ENCODE results near the gene PARD3.
"Not testable (repeated sequence)": the region's sequence is repeated elsewhere in the genome, so short reads cannot be mapped to it uniquely, and the experiment has no call there.

PARD3 gene

GRCh38 chr10:34303022-34303421 is 512.1 kb downstream of the PARD3 start:
- DNase-seq (ENCODE audit: low read depth in 2 of 2), result no peak

- no peak for DNase-seq (ENCODE audit: low read depth in 2 of 2)
Observed at GRCh38 chr10:34299105-34299611, 515.9 kb downstream of the PARD3 start.

- no peak for DNase-seq (ENCODE audit: low read depth in 2 of 2)
Observed at GRCh38 chr10:34298346-34298818, 516.7 kb downstream of the PARD3 start.

GRCh38 chr10:34297541-34298345 is 517.4 kb downstream of the PARD3 start:
- no peak for DNase-seq (ENCODE audit: low read depth in 2 of 2)

GRCh38 chr10:34295142-34295548 is 520.0 kb downstream of the PARD3 start:
- DNase-seq (ENCODE audit: low read depth in 2 of 2), result no peak

GRCh38 chr10:34294137-34294536 is 521.0 kb downstream of the PARD3 start:
- no peak for DNase-seq (ENCODE audit: low read depth in 2 of 2)

GRCh38 chr10:34292675-34293074 is 522.4 kb downstream of the PARD3 start:
- DNase-seq (ENCODE audit: low read depth in 2 of 2), result no peak

GRCh38 chr10:34292194-34292565 is 522.9 kb downstream of the PARD3 start:
- DNase-seq (ENCODE audit: low read depth in 2 of 2), result no peak

- no peak for DNase-seq (ENCODE audit: low read depth in 2 of 2)
Observed at GRCh38 chr10:34291466-34292193, 523.5 kb downstream of the PARD3 start.

GRCh38 chr10:34290412-34291081 is 524.5 kb downstream of the PARD3 start:
- DNase-seq (ENCODE audit: low read depth in 2 of 2), result no peak

GRCh38 chr10:34288634-34289033 is 526.5 kb downstream of the PARD3 start:
- no peak for DNase-seq (ENCODE audit: low read depth in 2 of 2)

GRCh38 chr10:34286136-34286739 is 528.9 kb downstream of the PARD3 start:
- no peak for DNase-seq (ENCODE audit: low read depth in 2 of 2)

- no peak for DNase-seq (ENCODE audit: low read depth in 2 of 2)
Observed at GRCh38 chr10:34281661-34282582, 533.2 kb downstream of the PARD3 start.

- no peak for DNase-seq (ENCODE audit: low read depth in 2 of 2)
Observed at GRCh38 chr10:34280599-34281374, 534.3 kb downstream of the PARD3 start.

- no peak for DNase-seq (ENCODE audit: low read depth in 2 of 2)
Observed at GRCh38 chr10:34275626-34276130, 539.4 kb downstream of the PARD3 start.

GRCh38 chr10:34274906-34275305 is 540.2 kb downstream of the PARD3 start:
- DNase-seq (ENCODE audit: low read depth in 2 of 2), result no peak

- no peak for DNase-seq (ENCODE audit: low read depth in 2 of 2)
Observed at GRCh38 chr10:34273340-34273739, 541.8 kb downstream of the PARD3 start.

GRCh38 chr10:34272316-34272715 is 542.8 kb downstream of the PARD3 start:
- no peak for DNase-seq (ENCODE audit: low read depth in 2 of 2)

- DNase-seq (ENCODE audit: low read depth in 2 of 2), result not testable (repeated sequence)
Observed at GRCh38 chr10:34268410-34268809, 546.7 kb downstream of the PARD3 start.

- DNase-seq (ENCODE audit: low read depth in 2 of 2), result no peak
Observed at GRCh38 chr10:34262985-34263384, 552.1 kb downstream of the PARD3 start.

Measured in stimulated activated CD4-positive, alpha-beta T cell treated with anti-CD3 and anti-CD28 coated beads, Interleukin-1b, Interleukin-23, amount 100 ng/mL, for 1 hour (primary cell).